HepG2 (cell line): ENCODE measurements around the gene KCNH6. TPM values are rescaled to one million over a fixed set of nuclear protein-coding genes. Genes with fewer than 3 reads are reported as not detected.

Source experiments
- BRD4 ChIP-seq: sonication (generic); formaldehyde crosslinking; IDR thresholded peaks from 2 replicates; pipeline ENCODE4 v1.4.0; 2020; ENCODE audit warnings: missing genetic modification reagents
- CBFB ChIP-seq: sonication (generic); formaldehyde crosslinking; IDR thresholded peaks from 2 replicates; pipeline ENCODE4 v1.4.0; 2020; ENCODE audit warnings: missing genetic modification reagents
- CBX5 ChIP-seq: sonication (generic); formaldehyde crosslinking; IDR thresholded peaks from 2 replicates; pipeline ENCODE4 v1.4.0; 2020; ENCODE audit warnings: missing genetic modification reagents, borderline replicate concordance
- ESRRA ChIP-seq: sonication (generic); formaldehyde crosslinking; IDR thresholded peaks from 2 replicates; pipeline ENCODE4 v1.5.1; 2020; ENCODE audit warnings: mild to moderate bottlenecking, low read depth, missing genetic modification reagents
- NFE2 ChIP-seq: sonication (generic); formaldehyde crosslinking; IDR thresholded peaks from 2 replicates; pipeline ENCODE4 v1.4.0; 2020; ENCODE audit warnings: missing genetic modification reagents
- PLRG1 ChIP-seq: fragments of 450-650 bp; conservative IDR thresholded peaks from 2 replicates; pipeline ENCODE4 v1.6.1; 2016
- SALL2 ChIP-seq: sonication (generic); formaldehyde crosslinking; IDR thresholded peaks from 2 replicates; pipeline ENCODE4 v1.8.1; 2023; ENCODE audit warnings: mild to moderate bottlenecking, missing genetic modification reagents, inconsistent platforms
- SNRNP70 ChIP-seq: fragments of 200-400 bp; formaldehyde crosslinking; IDR thresholded peaks from 2 replicates; pipeline ENCODE4 v1.6.1; 2017; ENCODE audit warnings: mild to moderate bottlenecking, low read depth, low read length, moderate library complexity
- SP140L ChIP-seq: sonication (generic); formaldehyde crosslinking; IDR thresholded peaks from 2 replicates; pipeline ENCODE4 v1.4.0; 2020; ENCODE audit warnings: missing genetic modification reagents, borderline replicate concordance
- ZFP41 ChIP-seq: sonication (generic); formaldehyde crosslinking; IDR thresholded peaks from 2 replicates; pipeline ENCODE4 v1.4.0; 2020; ENCODE audit warnings: mild to moderate bottlenecking, missing genetic modification reagents, borderline replicate concordance
- ZKSCAN1 ChIP-seq: fragments of 150-350 bp; IDR thresholded peaks from 2 replicates; pipeline ENCODE4 v1.6.1; 2014; ENCODE audit warnings: low read length
- ZNF124 ChIP-seq: sonication (generic); formaldehyde crosslinking; IDR thresholded peaks from 2 replicates; pipeline ENCODE4 v1.4.0; 2020; ENCODE audit warnings: missing genetic modification reagents
- ZNF235 ChIP-seq: sonication (generic); formaldehyde crosslinking; IDR thresholded peaks from 2 replicates; pipeline ENCODE4 v1.8.1; 2023; ENCODE audit warnings: mild to moderate bottlenecking, missing genetic modification reagents, borderline replicate concordance
- ZNF329 ChIP-seq: sonication (generic); formaldehyde crosslinking; IDR thresholded peaks from 2 replicates; pipeline ENCODE4 v1.9.0; 2021; ENCODE audit warnings: low read depth, mild to moderate bottlenecking, missing genetic modification reagents
- ZNF629 ChIP-seq: sonication (generic); formaldehyde crosslinking; conservative IDR thresholded peaks from 2 replicates; pipeline ENCODE4 v1.5.0; 2020; ENCODE audit warnings: missing genetic modification reagents
- ZNF713 ChIP-seq: sonication (generic); formaldehyde crosslinking; IDR thresholded peaks from 2 replicates; pipeline ENCODE4 v1.4.0; 2020; ENCODE audit warnings: mild to moderate bottlenecking, missing genetic modification reagents
- polyA plus RNA-seq, 8 experiments: library from polyadenylated mRNA; depleted of rRNA in 3 of 8; stranded (reverse) in 7 of 8; unstranded in 1 of 8; fragments of >200 nt; fragmentation: Illumina TruSeq in 4 of 8; extraction: Trizol in 4 of 8; gene quantifications; 2 replicates each; pipeline versions ENCODE4 v1.2.1 to v1.2.3, GENCODE V29; 2011 to 2016; ENCODE audit warnings: low read depth in 4 of 8, missing spikeins in 1 of 8, mixed read lengths in 1 of 8; ENCODE audit not compliant: insufficient read depth in 1 of 8
- total RNA-seq, 5 experiments: library from RNA; depleted of rRNA; stranded (reverse); fragments of >200 nt; fragmentation: Illumina TruSeq; extraction: Trizol; gene quantifications; 2 replicates each; pipeline ENCODE4 v1.2.3, GENCODE V29; 2016; ENCODE audit warnings: low read depth in 1 of 5
- TF ChIP-seq, protein P1 (sequence below): sonication (generic); formaldehyde crosslinking; IDR thresholded peaks from 2 replicates; pipeline ENCODE4 v1.4.0; 2020; ENCODE audit warnings: missing genetic modification reagents
- TF ChIP-seq, protein P2 (sequence below): sonication (generic); formaldehyde crosslinking; IDR thresholded peaks from 2 replicates; pipeline ENCODE4 v1.4.0; 2020; ENCODE audit warnings: missing genetic modification reagents
- TF ChIP-seq, protein P3 (sequence below): sonication (generic); formaldehyde crosslinking; IDR thresholded peaks from 2 replicates; pipeline ENCODE4 v1.5.1; 2020; ENCODE audit warnings: missing genetic modification reagents, mild to moderate bottlenecking, borderline replicate concordance
- TF ChIP-seq, protein P4 (sequence below): sonication (generic); formaldehyde crosslinking; IDR thresholded peaks from 2 replicates; pipeline ENCODE4 v1.5.0; 2020; ENCODE audit warnings: mild to moderate bottlenecking, missing genetic modification reagents
- TF ChIP-seq, protein P5 (sequence below), 2 experiments: sonication (generic) in 1 of 2; formaldehyde crosslinking in 1 of 2; IDR thresholded peaks; 2 replicates each; pipeline versions ENCODE4 v1.4.0 to v1.6.1; 2018 to 2020; ENCODE audit warnings: missing genetic modification reagents in 2 of 2, borderline replicate concordance in 1 of 2, low read depth in 1 of 2, mild to moderate bottlenecking in 1 of 2, missing biosample characterization in 1 of 2

The KCNH6 gene
- total and polyA plus RNA-seq, 2 of the 13 experiments (the other 11 are each of a cell fraction or from before 2014, with no cell fraction given): 0.05 to 0.18 TPM

DNA sequence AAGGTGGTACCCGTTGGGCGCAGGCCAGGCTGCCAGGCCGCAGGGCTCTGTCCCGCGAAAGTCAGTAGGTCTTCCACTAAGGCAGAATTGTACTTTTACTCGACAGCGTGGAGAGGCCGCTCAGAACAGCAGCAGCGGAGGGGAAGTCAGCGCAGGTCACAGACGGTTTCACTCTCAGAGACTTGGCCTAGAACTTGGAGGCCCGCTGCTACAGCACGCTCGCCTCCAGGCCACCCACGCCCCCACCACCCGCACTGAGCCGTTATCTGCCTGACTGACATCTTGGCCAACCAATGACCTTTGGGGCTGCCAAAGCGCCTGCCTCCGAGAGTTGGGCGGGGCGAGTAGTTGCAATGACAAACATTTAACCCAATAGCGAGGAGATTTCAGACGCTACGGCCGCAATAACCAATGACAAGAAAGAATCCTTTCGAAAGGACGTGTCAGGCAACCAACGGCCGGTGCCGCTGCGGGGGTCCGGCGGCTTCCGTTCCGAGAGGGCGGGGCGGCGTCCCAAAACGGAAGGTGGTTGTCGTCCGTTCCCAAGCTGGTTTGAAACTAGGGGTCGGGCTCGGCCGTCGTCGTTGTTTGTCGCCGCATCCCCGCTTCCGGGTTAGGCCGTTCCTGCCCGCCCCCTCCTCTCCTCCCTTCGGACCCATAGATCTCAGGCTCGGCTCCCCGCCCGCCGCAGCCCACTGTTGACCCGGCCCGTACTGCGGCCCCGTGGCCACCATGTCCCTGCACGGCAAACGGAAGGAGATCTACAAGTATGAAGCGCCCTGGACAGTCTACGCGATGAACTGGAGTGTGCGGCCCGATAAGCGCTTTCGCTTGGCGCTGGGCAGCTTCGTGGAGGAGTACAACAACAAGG lies 27.0 kb downstream of the KCNH6 start, which contains the start of gene DCAF7 (continued):
- TF ChIP-seq, protein P1, sequence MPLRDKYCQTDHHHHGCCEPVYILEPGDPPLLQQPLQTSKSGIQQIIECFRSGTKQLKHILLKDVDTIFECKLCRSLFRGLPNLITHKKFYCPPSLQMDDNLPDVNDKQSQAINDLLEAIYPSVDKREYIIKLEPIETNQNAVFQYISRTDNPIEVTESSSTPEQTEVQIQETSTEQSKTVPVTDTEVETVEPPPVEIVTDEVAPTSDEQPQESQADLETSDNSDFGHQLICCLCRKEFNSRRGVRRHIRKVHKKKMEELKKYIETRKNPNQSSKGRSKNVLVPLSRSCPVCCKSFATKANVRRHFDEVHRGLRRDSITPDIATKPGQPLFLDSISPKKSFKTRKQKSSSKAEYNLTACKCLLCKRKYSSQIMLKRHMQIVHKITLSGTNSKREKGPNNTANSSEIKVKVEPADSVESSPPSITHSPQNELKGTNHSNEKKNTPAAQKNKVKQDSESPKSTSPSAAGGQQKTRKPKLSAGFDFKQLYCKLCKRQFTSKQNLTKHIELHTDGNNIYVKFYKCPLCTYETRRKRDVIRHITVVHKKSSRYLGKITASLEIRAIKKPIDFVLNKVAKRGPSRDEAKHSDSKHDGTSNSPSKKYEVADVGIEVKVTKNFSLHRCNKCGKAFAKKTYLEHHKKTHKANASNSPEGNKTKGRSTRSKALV (CRISPR knock-in tag): peak; percentile 83
- TF ChIP-seq, protein P2, sequence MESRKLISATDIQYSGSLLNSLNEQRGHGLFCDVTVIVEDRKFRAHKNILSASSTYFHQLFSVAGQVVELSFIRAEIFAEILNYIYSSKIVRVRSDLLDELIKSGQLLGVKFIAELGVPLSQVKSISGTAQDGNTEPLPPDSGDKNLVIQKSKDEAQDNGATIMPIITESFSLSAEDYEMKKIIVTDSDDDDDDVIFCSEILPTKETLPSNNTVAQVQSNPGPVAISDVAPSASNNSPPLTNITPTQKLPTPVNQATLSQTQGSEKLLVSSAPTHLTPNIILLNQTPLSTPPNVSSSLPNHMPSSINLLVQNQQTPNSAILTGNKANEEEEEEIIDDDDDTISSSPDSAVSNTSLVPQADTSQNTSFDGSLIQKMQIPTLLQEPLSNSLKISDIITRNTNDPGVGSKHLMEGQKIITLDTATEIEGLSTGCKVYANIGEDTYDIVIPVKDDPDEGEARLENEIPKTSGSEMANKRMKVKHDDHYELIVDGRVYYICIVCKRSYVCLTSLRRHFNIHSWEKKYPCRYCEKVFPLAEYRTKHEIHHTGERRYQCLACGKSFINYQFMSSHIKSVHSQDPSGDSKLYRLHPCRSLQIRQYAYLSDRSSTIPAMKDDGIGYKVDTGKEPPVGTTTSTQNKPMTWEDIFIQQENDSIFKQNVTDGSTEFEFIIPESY: no peak; the same call in 1 of the 2 replicates
- TF ChIP-seq ESRRA (CRISPR knock-in tag): peak; percentile 32
- no peak; the same call in 1 of the 2 replicates for TF ChIP-seq ZNF235
- TF ChIP-seq, protein P3, sequence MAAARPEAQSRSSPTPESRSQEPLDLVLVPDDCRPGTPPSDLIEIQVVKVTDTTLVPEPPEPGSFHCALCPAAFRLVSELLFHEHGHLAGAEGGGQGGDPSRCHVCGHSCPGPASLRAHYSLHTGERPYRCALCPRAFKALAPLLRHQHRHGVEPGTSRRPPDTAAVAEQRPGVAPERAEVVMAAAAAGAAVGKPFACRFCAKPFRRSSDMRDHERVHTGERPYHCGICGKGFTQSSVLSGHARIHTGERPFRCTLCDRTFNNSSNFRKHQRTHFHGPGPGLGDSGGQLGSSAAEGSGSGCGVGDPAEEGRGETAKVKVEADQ: peak; percentile 19; the same call in 1 of the 2 replicates
- TF ChIP-seq NFE2: no peak
- TF ChIP-seq SALL2 (CRISPR knock-in tag): peak; percentile 90; the same call in 1 of the 2 replicates
- no peak; the same call in 1 of the 2 replicates for TF ChIP-seq ZNF713
- peak; percentile 38; the same call in 1 of the 2 replicates for TF ChIP-seq ZNF629 (CRISPR knock-in tag)
- TF ChIP-seq BRD4 (CRISPR knock-in tag): peak; percentile 89
- TF ChIP-seq ZNF124 (CRISPR knock-in tag): peak; percentile 86
- peak; percentile 59; the same call in 1 of the 2 replicates for TF ChIP-seq ZFP41 (CRISPR knock-in tag)
- TF ChIP-seq, protein P4, sequence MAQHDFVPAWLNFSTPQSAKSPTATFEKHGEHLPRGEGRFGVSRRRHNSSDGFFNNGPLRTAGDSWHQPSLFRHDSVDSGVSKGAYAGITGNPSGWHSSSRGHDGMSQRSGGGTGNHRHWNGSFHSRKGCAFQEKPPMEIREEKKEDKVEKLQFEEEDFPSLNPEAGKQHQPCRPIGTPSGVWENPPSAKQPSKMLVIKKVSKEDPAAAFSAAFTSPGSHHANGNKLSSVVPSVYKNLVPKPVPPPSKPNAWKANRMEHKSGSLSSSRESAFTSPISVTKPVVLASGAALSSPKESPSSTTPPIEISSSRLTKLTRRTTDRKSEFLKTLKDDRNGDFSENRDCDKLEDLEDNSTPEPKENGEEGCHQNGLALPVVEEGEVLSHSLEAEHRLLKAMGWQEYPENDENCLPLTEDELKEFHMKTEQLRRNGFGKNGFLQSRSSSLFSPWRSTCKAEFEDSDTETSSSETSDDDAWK (CRISPR knock-in tag): no peak
- no peak for TF ChIP-seq PLRG1
- TF ChIP-seq ZKSCAN1: no peak
- TF ChIP-seq, protein P5, sequence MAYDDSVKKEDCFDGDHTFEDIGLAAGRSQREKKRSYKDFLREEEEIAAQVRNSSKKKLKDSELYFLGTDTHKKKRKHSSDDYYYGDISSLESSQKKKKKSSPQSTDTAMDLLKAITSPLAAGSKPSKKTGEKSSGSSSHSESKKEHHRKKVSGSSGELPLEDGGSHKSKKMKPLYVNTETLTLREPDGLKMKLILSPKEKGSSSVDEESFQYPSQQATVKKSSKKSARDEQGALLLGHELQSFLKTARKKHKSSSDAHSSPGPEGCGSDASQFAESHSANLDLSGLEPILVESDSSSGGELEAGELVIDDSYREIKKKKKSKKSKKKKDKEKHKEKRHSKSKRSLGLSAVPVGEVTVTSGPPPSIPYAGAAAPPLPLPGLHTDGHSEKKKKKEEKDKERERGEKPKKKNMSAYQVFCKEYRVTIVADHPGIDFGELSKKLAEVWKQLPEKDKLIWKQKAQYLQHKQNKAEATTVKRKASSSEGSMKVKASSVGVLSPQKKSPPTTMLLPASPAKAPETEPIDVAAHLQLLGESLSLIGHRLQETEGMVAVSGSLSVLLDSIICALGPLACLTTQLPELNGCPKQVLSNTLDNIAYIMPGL (CRISPR knock-in tag; IDR thresholded peaks at IDR 0.05; ENCODE audit: borderline replicate concordance in 1 of 2, low read depth in 1 of 2): peak; percentile 70 to 97
- peak; percentile 50; the same call in 1 of the 2 replicates for TF ChIP-seq CBFB (CRISPR knock-in tag)
- TF ChIP-seq SNRNP70: no peak
- TF ChIP-seq CBX5 (CRISPR knock-in tag): peak; percentile 72
- TF ChIP-seq SP140L (CRISPR knock-in tag): no peak; the same call in 1 of the 2 replicates
- TF ChIP-seq ZNF329 (CRISPR knock-in tag): peak; percentile 60; the same call in 1 of the 2 replicates
